ENCODE measurements around the gene ARID1B.

DNA sequence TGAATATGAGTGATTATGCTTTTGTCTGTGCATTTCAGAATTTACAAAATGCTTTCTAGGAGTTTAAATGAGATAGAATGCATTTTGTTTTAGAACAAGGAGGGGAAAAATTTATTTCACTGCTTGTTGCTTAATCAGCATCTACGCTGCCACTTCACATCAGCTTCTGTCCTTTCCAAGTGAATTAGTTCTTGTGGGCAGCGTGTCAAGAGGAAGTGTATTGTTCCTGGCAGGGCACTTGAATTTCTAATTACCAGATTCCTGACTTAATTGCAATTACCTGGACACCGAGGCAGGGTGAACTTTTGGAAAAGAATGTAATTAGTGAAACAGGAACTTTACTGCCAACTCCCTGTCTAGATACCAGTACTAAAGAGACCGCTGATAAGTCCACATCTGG is 282.6 kb downstream of the ARID1B start:
- no peak for TF ChIP-seq CBX1 (IDR thresholded peaks at IDR 0.05; ENCODE audit: low read depth)
- TF ChIP-seq POLR2AphosphoS5 (IDR thresholded peaks at IDR 0.05; ENCODE audit: low read depth, low read length) = no peak
- no peak for TF ChIP-seq MZF1 (CRISPR knock-in tag; IDR thresholded peaks at IDR 0.05; ENCODE audit: borderline replicate concordance)
- no peak for TF ChIP-seq SATB2 (CRISPR knock-in tag; IDR thresholded peaks at IDR 0.05)
